GM19193 (cell line): ENCODE data around the gene ODAD4.

Experiments
- POLR2A ChIP-seq: IDR thresholded peaks from 4 replicates; pipeline ENCODE4 v1.6.1; 2011; ENCODE audit not compliant: insufficient read depth, insufficient read length; ENCODE audit errors: extremely low read depth

ODAD4 gene

GRCh38 chr17:41925991-41926590 lies 4.3 kb upstream of the ODAD4 start:
- no peak for TF ChIP-seq POLR2A

DNA sequence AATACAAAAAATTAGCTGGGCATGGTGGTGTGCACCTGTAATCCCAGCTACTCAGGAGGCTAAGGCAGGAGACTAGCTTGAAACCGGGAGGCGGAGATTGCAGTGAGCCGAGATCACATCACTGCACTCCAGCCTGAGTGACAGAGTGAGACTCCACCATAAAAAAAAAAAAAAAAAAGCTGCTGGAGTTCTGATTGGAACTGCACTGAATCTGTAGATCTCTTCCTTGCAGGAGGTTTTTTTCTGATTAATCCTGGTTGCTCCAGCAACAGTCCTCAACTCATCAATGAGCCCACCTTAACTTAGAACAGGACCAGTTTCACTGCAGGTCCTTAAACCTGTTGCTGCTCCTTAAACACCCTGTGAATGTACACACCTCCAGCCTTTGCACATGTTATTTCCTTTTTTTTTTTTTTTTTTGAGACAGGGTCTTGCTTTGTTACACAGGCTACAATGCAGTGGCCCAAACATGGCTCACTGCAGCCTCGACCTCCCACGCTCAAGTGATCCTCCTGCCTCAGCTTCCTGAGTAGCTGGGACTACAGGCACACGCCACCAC lies 1.6 kb upstream of the ODAD4 start:
- no peak for TF ChIP-seq POLR2A

DNA sequence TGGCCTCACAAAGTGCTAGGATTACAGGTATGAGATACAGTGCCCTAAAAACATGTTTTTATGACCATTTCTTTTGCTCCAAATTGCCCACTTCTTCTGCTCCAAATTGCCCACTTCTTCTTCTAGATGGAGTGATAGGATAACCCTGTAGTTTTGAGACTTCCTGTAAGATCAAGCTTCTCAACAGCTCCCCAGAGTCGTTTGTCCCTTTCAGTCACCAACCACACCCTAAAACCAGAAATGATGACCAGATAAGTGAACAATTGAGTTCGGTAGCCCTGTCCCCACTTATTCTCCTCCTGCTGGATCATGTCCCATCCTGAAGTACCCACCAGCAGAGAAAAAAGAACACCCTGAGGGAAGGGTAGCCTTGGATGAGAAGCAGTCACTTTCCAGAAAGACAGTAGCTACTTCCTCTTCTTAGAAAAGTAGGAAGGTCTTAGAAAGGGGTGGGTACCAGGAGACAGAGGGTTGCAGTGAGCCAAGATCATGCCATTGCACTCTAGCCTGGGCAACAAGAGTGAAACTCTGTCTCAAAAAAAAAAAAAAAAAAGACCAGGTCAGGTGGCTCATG lies 2.5 kb downstream of the ODAD4 start:
- TF ChIP-seq POLR2A = no peak

DNA sequence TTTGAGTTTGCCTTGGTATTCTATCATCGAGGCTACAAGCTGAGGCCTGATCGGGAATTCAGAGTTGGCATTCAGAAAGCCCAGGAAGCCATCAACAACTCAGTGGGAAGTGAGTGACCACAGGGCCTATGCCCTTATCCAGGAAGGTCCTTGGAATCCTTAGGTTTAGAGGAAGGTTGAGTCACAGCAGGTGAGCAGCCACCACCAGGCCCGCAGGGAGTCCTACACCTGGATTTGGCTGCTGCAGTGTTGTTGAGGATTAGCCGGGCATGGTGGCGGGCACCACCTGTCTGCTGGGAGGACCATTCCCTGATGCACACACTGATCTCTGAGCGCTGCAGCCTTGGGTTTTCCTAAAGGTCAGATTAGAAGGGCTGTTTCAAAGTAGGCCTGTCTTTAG lies 5.2 kb downstream of the ODAD4 start:
- TF ChIP-seq POLR2A = no peak

DNA sequence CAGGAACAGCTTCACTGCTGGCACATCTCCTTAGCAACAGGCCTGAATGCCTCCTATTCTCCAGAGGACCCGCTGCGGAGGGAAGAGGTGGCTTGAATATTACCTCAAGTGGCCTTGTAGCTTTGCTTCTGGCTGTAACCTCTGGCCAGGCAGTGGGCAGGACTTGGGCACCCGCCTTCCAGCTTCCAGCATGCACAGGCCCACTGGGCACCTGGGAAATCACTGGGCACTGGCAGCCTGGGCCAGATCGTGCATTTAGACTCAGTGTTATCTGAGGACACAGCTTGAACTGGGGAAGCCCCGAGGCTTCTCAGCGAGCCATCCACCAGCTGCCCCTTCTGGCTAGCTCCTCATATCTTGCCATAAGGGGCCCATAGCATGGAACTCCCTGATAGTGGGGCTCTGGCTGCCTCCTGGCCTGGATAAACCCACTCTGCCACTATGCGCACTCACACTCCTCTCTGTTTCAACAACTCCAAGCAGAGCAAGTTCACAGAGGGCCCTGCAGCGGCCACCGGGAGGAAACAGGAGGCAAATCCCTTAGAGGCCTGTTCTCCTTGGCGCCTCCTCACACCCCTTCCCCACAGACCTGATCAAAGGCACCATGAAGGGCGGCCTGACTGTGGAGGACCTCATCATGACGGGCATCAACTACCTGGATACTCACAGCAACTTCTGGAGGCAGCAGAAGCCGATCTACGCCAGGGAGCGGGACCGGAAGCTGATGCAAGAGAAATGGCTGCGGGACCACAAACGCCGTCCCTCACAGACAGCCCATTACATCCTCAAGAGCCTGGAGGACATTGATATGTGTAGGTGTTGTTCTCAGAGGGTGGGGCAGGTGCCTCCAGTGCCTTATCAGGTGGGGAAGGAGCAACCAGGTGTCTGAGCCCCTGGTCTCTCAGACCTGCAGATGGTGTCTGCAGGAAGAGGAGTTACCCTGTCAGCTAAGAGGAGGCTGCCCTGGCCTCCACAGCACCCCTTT lies 7.8 kb downstream of the ODAD4 start:
- TF ChIP-seq POLR2A = no peak

DNA sequence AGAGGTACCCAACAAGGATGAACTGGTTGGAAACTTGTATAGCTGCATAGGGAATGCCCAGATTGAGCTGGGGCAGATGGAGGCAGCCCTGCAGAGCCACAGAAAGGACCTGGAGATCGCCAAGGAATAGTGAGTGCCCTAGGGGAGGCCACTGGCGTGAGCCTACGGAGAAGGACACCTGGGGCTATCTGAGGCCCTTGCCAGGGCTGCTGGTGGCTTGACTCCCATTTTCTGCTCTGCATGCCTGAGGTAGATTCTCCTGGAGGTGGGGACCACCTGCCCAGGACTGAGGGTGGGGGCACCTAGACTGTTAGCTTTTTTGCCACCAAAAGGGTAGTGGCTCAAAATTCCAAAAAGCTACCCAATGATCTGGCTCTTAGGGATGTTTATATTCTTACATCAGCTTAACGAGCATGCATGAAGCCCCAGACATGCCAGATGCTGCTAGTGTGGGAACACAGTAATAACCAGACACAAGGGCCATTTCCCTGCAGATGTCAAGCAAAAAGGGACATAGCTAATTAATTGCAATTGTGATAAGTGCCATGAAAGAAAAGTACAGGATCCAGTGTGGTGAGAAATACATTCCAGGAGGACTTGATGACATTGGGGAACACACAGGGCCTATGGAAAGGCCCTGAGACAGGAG lies 8.8 kb downstream of the ODAD4 start:
- no peak for TF ChIP-seq POLR2A

GRCh38 chr17:41939693-41940090 lies 9.3 kb downstream of the ODAD4 start:
- no peak for TF ChIP-seq POLR2A

DNA sequence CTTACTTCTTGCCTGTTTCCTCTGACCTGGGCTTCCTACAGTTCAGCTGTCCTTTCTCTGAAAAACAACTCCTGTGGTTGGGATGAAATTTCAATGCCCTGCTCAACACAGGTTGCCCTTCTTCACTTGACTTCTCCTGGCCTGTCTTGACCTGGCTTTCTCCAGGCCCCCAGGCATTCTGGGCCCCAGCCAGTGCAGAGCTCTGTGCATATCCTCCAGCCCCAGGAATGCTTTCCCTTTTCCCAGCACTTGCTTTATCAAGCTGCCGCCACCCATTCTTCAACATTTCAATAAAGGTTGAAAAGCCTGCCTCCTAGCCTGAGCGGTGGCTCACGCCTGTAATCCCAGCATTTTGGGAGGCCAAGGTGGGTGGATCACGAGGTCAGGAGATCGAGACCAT lies 10.8 kb downstream of the ODAD4 start:
- TF ChIP-seq POLR2A = no peak

DNA sequence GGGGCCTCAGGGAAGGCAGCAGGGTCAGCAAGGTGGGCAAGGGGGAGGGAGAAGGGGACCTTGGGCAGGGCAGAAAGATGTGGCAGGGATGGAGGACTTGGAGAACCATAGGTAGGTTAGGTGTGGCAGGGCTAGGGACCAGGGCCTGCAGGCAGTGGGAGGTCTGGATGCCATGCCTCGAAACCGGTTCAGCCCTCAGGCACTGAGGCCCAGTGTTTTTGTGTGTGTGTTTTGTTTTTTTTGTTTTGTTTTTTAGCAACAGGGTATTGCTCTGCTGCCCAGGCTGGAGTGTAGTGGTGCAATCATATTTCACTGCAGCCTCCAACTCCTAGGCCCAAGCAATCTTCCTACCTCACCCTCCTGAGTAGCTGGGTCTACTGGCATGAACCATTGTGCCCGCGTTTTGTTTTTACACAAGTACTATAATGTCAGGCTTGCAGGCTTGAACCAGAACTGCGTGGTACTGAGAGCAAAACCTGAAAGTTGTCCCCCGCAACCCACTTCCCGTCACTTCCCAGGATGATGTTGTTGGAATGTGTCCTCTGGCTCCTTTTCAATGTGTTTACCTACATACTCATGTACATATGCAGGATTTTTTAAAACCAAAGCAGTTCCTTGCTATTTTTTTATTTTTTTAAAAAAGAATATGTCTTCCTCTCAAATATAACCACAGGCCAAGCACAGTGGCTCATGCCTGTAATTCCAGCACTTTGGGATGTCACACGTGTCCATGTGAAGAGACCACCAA lies 12.4 kb downstream of the ODAD4 start:
- TF ChIP-seq POLR2A = no peak

- TF ChIP-seq POLR2A = no peak
These were observed 13.1 kb downstream of the ODAD4 start for GRCh38 chr17:41943492-41943891.

DNA sequence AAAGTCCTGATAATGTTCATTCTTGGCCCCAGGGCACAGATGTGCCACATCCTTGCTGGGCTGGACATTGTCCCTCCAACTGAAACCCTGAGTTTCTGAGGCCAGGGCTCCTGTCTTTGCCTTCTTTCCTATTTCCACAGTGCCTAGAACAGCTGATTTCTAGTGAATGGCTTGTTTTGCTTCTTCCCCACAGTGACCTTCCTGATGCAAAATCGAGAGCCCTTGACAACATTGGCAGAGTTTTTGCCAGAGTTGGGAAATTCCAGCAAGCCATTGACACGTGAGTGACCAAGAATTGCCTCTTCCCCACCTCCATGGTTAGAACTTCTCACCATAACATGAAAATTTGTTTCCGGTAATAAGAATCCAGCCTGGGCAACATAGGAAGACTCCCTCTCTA lies 14.5 kb downstream of the ODAD4 start:
- TF ChIP-seq POLR2A = no peak

DNA sequence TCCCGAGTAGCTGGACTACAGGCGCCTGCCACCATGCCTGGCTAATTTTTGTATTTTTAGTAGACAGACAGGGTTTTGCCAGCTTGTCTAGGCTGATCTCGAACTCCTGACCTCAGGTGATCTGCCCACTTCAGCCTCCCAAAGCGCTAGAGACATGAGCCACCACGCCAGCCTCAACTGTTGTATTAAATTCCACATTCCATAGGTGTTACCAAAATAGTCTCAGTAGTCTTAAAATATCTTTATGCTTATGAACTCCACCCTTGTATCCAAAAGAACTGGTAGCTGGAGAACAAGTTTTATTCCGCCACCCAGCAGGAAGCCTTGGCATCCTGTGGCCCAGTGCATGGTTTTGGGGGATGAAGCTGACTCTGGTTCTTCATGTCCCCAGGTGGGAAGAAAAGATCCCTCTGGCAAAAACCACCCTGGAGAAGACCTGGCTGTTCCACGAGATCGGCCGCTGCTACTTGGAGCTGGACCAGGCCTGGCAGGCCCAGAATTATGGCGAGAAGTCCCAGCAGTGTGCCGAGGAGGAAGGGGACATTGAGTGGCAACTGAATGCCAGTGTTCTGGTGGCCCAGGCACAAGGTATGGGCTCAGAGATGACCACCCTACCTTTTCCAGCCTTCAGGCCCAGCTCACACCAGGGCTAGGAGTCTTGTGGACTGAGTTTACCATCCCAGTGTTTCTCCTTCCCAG lies 18.5 kb downstream of the ODAD4 start:
- TF ChIP-seq POLR2A = no peak

GRCh38 chr17:41956522-41956921 lies 26.1 kb downstream of the ODAD4 start:
- no peak for TF ChIP-seq POLR2A

DNA sequence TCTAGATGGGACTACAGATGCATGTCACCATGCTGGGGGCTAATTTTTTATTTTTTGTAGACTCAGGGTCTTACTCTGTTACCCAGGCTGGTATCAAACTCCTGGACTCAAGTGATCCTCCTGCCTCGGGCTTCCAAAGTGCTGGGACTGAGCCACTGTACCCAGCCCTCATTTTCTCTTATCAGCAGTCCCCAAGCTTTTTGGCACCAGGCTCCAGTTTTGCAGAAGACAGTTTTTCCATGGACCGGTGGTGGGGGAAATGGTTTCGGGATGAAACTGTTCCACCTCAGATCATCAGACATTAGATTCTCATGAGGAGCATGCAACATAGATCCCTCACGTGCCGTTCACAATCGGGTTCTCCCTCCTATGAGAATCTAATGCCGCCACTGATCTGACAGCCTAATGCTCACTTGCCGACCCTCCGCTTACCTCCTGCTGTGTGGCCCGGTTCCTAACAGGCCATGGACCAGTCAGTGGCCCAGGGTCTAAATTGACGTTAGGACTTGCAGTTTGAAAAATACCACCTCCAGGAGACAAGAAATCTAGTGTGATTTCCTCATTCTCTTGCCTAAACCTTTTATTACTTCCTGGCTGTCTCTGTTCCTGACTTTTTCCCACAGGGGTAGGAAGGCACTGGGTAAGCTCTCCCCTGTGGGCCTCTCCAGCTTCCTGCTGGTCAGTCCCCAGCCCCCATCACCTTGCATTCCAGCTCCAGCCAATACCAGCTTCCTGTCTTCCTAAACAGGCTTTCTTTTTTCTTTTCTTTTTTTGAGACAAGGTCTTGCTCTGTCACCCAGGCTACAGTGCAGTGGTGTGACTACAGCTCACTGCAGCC lies 26.8 kb downstream of the ODAD4 start:
- TF ChIP-seq POLR2A = no peak
